GM12892 (cell line): ENCODE results near the gene SYNDIG1.

ENCODE experiments used
- POLR2A ChIP-seq: IDR thresholded peaks from 2 replicates; pipeline ENCODE4 v1.6.1; 2011; ENCODE audit warnings: low read depth, low read length, control low read depth
- POLR2AphosphoS5 ChIP-seq: IDR thresholded peaks from 2 replicates; pipeline ENCODE4 v1.6.1; 2011; ENCODE audit warnings: low read depth, low read length, control low read depth

GRCh38 chr20:24589381-24589780, 120.0 kb downstream of the SYNDIG1 start:
- TF ChIP-seq POLR2A (no peak), POLR2AphosphoS5 (no peak)
